HepG2 (cell line): Measurements from ENCODE around the gene C18orf54. TPM values are rescaled to one million over a fixed set of nuclear protein-coding genes. Genes with fewer than 3 reads are reported as not detected.
A peak's percentile ranks its signal among the peaks of the same experiment; 100 is the strongest.

Experiments
- ATF4 ChIP-seq, 2 experiments: fragments of 450-650 bp in 1 of 2; sonication (generic) in 1 of 2; formaldehyde crosslinking; IDR thresholded peaks; 2 replicates each; pipeline versions ENCODE4 v1.5.0 to v1.8.0; 2020 to 2022; ENCODE audit warnings: mild to moderate bottlenecking in 1 of 2, missing genetic modification reagents in 1 of 2
- CREB1 ChIP-seq, 2 experiments: fragments of 450-650 bp in 1 of 2; IDR thresholded peaks; 2 replicates each; pipeline ENCODE4 v1.6.1; 2016 to 2017; ENCODE audit warnings: control low read depth in 1 of 2, mild to moderate bottlenecking in 1 of 2, missing compliant biosample characterization in 1 of 2, missing genetic modification characterization in 1 of 2
- DBP ChIP-seq: sonication (generic); formaldehyde crosslinking; IDR thresholded peaks from 2 replicates; pipeline ENCODE4 v1.4.0; 2020; ENCODE audit warnings: missing genetic modification reagents; ENCODE audit errors: not compliant biosample characterization
- FOXC1 ChIP-seq: sonication (generic); formaldehyde crosslinking; IDR thresholded peaks from 2 replicates; pipeline ENCODE4 v1.8.0; 2022; ENCODE audit warnings: mild to moderate bottlenecking, missing genetic modification reagents, borderline replicate concordance
- HDAC2 ChIP-seq: sonication (generic); formaldehyde crosslinking; IDR thresholded peaks from 2 replicates; pipeline ENCODE4 v1.4.0; 2020; ENCODE audit warnings: missing genetic modification reagents
- MIXL1 ChIP-seq: IDR thresholded peaks from 2 replicates; pipeline ENCODE4 v1.6.1; 2016
- MNT ChIP-seq: fragments of 450-650 bp; IDR thresholded peaks from 2 replicates; pipeline ENCODE4 v1.6.1; 2016
- PAF1 ChIP-seq: IDR thresholded peaks from 2 replicates; pipeline ENCODE4 v1.6.1; 2016; ENCODE audit warnings: missing genetic modification reagents, missing compliant biosample characterization
- PAX8 ChIP-seq: sonication (generic); formaldehyde crosslinking; IDR thresholded peaks from 2 replicates; pipeline ENCODE4 v1.8.0; 2022; ENCODE audit warnings: mild to moderate bottlenecking, missing genetic modification reagents, borderline replicate concordance
- RBAK ChIP-seq: sonication (generic); formaldehyde crosslinking; IDR thresholded peaks from 2 replicates; pipeline ENCODE4 v1.5.1; 2020; ENCODE audit warnings: mild to moderate bottlenecking, missing genetic modification reagents
- TCF7 ChIP-seq: sonication (generic); IDR thresholded peaks from 2 replicates; pipeline ENCODE4 v1.6.1; 2016; ENCODE audit warnings: antibody characterized with exemption, low read depth
- THAP11 ChIP-seq: IDR thresholded peaks from 2 replicates; pipeline ENCODE4 v1.6.1; 2016; ENCODE audit warnings: missing biosample characterization, missing genetic modification reagents
- XBP1 ChIP-seq: sonication (generic); formaldehyde crosslinking; IDR thresholded peaks from 2 replicates; pipeline ENCODE4 v1.5.0; 2020; ENCODE audit warnings: missing genetic modification reagents
- ZBTB33 ChIP-seq: sonication (generic); formaldehyde crosslinking; IDR thresholded peaks from 2 replicates; pipeline ENCODE4 v1.4.0; 2020; ENCODE audit warnings: missing genetic modification reagents
- ZBTB4 ChIP-seq: sonication (generic); formaldehyde crosslinking; IDR thresholded peaks from 2 replicates; pipeline ENCODE4 v1.4.0; 2020; ENCODE audit warnings: missing genetic modification reagents, mild to moderate bottlenecking, borderline replicate concordance
- ZBTB8A ChIP-seq: sonication (generic); formaldehyde crosslinking; IDR thresholded peaks from 2 replicates; pipeline ENCODE4 v1.4.0; 2020; ENCODE audit warnings: mild to moderate bottlenecking, low read depth, missing genetic modification reagents, borderline replicate concordance
- ZFP1 ChIP-seq: IDR thresholded peaks from 2 replicates; pipeline ENCODE4 v1.6.1; 2016
- ZNF282 ChIP-seq: fragments of 450-650 bp; IDR thresholded peaks from 2 replicates; pipeline ENCODE4 v1.6.1; 2018; ENCODE audit not compliant: partially characterized antibody
- ZNF33A ChIP-seq: sonication (generic); formaldehyde crosslinking; IDR thresholded peaks from 2 replicates; pipeline ENCODE4 v1.5.1; 2020; ENCODE audit warnings: missing genetic modification reagents, mild to moderate bottlenecking, moderate library complexity, borderline replicate concordance
- ZNF781 ChIP-seq: sonication (generic); formaldehyde crosslinking; IDR thresholded peaks from 2 replicates; pipeline ENCODE4 v1.5.1; 2020; ENCODE audit warnings: borderline replicate concordance, mild to moderate bottlenecking, missing genetic modification reagents; ENCODE audit errors: not compliant biosample characterization
- ZNF891 ChIP-seq: sonication (generic); formaldehyde crosslinking; IDR thresholded peaks from 2 replicates; pipeline ENCODE4 v1.5.0; 2020; ENCODE audit warnings: mild to moderate bottlenecking, missing genetic modification reagents
- polyA plus RNA-seq, 8 experiments: library from polyadenylated mRNA; depleted of rRNA in 3 of 8; stranded (reverse) in 7 of 8; unstranded in 1 of 8; fragments of >200 nt; fragmentation: Illumina TruSeq in 4 of 8; extraction: Trizol in 4 of 8; gene quantifications; 2 replicates each; pipeline versions ENCODE4 v1.2.1 to v1.2.3, GENCODE V29; 2011 to 2016; ENCODE audit warnings: low read depth in 4 of 8, missing spikeins in 1 of 8, mixed read lengths in 1 of 8; ENCODE audit not compliant: insufficient read depth in 1 of 8
- total RNA-seq, 5 experiments: library from RNA; depleted of rRNA; stranded (reverse); fragments of >200 nt; fragmentation: Illumina TruSeq; extraction: Trizol; gene quantifications; 2 replicates each; pipeline ENCODE4 v1.2.3, GENCODE V29; 2016; ENCODE audit warnings: low read depth in 1 of 5

C18orf54 gene
- total and polyA plus RNA-seq, 2 of the 13 experiments (the other 11 are each of a cell fraction or from before 2014, with no cell fraction given): 1.8 to 2.5 TPM

- TF ChIP-seq ZBTB4 (no peak), ZBTB33 (no peak), ATF4 (CRISPR knock-in tag; IDR thresholded peaks at IDR 0.05) (peak in 1 of 2 experiments; percentile 43; a peak in 1 of 4 replicates), CREB1 (IDR thresholded peaks at IDR 0.05) (no peak), CREB1 (CRISPR knock-in tag; IDR thresholded peaks at IDR 0.05) (no peak), ZNF891 (CRISPR knock-in tag) (no peak), ZFP1 (CRISPR knock-in tag) (no peak), TCF7 (no peak), FOXC1 (CRISPR knock-in tag) (no peak), ZNF282 (no peak), MNT (no peak), RBAK (CRISPR knock-in tag) (no peak), THAP11 (peak; percentile 76), ZNF33A (no peak), HDAC2 (CRISPR knock-in tag) (peak; percentile 54; the same call in 1 of the 2 replicates), PAF1 (CRISPR knock-in tag) (no peak), MIXL1 (CRISPR knock-in tag) (no peak), ZNF781 (no peak), XBP1 (CRISPR knock-in tag) (no peak), DBP (CRISPR knock-in tag) (no peak), ZBTB8A (CRISPR knock-in tag) (no peak), PAX8 (no peak)
These were observed at the start of gene C18orf54, which contains the start of gene STARD6 (continued) for GRCh38 chr18:54357660-54358494.
